LNCAP (cell line): ENCODE data around the gene AP1M1.

Experiments
- TF ChIP-seq, protein P1 (sequence below): fragments of 450-650 bp; IDR thresholded peaks from 2 replicates; pipeline ENCODE4 v1.5.1; 2017; ENCODE audit warnings: mild to moderate bottlenecking

Gene AP1M1

DNA sequence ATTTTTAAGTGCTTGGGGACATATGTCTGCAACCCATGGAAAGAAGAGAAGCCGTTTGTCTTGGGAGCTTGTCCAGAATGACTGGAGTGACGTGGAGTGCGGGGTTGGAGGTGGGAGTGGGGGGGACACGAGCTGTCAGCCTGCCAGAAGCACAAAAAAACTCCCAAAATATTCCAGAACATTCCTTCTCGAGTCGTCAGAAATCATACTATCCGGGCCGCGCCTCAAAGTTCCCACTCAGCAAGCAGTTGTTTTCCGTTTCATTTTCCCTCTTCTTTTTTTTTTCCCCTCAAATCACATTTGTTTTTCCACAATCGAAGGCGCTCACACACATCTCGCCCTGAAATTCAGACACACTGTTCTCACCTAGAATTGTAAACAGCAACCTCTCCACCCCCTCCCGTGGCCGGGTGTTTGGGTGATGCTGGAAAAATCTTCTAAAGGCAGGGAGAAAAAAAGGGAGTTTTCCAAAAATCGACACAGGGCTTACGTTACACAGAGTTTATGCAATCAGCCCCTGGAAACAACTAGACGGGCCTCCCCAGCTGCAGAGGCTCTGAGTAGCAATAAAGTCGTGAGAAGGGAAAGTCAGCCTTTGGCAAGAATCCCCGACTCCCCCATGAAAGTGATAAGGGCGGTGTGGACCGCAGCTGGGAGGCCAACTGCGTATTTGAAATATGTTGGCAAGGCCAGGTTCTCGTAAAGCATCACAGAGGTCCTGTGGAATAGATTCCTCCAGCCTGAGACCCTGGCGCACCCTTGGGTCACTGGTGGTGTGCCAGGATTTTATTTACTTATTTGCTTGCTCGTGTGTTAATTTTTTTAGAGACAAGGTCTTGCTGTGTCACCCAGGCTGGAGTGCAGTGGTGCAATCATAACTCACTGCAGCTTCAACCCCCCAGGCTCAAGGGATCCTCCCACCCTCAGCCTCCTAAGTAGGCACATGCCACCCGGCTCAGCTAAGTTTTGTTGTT lies 95.7 kb downstream of the AP1M1 start:
- TF ChIP-seq, protein P1, sequence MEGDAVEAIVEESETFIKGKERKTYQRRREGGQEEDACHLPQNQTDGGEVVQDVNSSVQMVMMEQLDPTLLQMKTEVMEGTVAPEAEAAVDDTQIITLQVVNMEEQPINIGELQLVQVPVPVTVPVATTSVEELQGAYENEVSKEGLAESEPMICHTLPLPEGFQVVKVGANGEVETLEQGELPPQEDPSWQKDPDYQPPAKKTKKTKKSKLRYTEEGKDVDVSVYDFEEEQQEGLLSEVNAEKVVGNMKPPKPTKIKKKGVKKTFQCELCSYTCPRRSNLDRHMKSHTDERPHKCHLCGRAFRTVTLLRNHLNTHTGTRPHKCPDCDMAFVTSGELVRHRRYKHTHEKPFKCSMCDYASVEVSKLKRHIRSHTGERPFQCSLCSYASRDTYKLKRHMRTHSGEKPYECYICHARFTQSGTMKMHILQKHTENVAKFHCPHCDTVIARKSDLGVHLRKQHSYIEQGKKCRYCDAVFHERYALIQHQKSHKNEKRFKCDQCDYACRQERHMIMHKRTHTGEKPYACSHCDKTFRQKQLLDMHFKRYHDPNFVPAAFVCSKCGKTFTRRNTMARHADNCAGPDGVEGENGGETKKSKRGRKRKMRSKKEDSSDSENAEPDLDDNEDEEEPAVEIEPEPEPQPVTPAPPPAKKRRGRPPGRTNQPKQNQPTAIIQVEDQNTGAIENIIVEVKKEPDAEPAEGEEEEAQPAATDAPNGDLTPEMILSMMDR, result no peak

DNA sequence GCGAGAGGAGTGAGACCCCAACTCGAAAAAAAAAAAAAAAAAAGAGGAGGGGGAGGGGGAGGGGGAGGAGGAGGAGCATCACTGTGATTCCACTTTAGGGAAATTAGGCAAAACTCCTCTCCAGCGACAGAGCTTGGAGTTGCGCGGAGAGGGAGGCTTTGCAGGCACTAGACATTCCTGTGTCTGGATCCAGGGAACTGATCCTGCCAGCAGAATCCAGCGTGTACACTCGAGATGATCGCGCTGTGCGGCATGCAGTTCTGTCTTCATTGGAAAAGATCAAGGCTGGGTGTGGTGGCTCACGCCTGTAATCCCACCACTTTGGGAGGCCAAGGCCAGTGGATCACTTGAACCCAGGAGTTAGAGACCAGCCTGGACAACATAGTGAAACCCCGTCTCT lies 97.3 kb downstream of the AP1M1 start:
- TF ChIP-seq, protein P1, result no peak
